GM12892 (cell line): ENCODE results near the gene CDK16.

Experiments
- POLR2A ChIP-seq: IDR thresholded peaks from 2 replicates; pipeline ENCODE4 v1.6.1; 2011; ENCODE audit warnings: low read depth, low read length, control low read depth
- POLR2AphosphoS5 ChIP-seq: IDR thresholded peaks from 2 replicates; pipeline ENCODE4 v1.6.1; 2011; ENCODE audit warnings: low read depth, low read length, control low read depth
- TAF1 ChIP-seq: IDR thresholded peaks from 2 replicates; pipeline ENCODE4 v1.6.1; 2011; ENCODE audit warnings: low read depth, mild to moderate bottlenecking, control low read depth, low read length, borderline replicate concordance

GRCh38 chrX:47199286-47199685, 19.2 kb upstream of the CDK16 start:
- no peak for TF ChIP-seq POLR2AphosphoS5
- 0 out of 2 replicates have a peak, but pooled peaks have one; percentile 5 for TF ChIP-seq POLR2A
- TF ChIP-seq TAF1: no peak
